Measurements from ENCODE around the gene PDXK. TPM values are rescaled to one million over a fixed set of nuclear protein-coding genes. Genes with fewer than 3 reads are reported as not detected.

Gene PDXK
- total and polyA plus RNA-seq, 2 of the 13 experiments (the other 11 are each of a cell fraction or from before 2014, with no cell fraction given) = 114 to 184 TPM

DNA sequence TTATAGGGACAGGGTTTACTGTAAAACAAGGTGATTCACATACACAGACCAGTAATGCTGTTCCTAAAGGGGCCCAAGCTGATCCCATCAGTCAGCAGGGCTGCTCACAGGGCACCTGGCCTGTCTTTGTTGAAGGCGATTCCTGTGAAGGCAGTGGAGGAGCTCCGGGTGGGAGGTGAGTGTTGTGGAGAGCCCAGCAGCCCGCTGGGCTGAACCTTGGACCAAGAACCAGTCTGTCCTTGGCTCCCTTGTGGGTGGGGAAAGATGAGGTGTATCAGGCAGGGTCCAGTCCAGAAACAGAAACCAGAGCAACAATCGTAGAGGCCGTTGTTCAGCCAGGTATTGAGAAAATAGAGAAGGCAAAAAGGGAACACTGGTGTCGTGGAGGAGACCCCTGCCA, 12.5 kb downstream of the PDXK start (continued):
- TF ChIP-seq, protein P1, sequence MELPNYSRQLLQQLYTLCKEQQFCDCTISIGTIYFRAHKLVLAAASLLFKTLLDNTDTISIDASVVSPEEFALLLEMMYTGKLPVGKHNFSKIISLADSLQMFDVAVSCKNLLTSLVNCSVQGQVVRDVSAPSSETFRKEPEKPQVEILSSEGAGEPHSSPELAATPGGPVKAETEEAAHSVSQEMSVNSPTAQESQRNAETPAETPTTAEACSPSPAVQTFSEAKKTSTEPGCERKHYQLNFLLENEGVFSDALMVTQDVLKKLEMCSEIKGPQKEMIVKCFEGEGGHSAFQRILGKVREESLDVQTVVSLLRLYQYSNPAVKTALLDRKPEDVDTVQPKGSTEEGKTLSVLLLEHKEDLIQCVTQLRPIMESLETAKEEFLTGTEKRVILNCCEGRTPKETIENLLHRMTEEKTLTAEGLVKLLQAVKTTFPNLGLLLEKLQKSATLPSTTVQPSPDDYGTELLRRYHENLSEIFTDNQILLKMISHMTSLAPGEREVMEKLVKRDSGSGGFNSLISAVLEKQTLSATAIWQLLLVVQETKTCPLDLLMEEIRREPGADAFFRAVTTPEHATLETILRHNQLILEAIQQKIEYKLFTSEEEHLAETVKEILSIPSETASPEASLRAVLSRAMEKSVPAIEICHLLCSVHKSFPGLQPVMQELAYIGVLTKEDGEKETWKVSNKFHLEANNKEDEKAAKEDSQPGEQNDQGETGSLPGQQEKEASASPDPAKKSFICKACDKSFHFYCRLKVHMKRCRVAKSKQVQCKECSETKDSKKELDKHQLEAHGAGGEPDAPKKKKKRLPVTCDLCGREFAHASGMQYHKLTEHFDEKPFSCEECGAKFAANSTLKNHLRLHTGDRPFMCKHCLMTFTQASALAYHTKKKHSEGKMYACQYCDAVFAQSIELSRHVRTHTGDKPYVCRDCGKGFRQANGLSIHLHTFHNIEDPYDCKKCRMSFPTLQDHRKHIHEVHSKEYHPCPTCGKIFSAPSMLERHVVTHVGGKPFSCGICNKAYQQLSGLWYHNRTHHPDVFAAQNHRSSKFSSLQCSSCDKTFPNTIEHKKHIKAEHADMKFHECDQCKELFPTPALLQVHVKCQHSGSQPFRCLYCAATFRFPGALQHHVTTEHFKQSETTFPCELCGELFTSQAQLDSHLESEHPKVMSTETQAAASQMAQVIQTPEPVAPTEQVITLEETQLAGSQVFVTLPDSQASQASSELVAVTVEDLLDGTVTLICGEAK (IDR thresholded peaks at IDR 0.05) = no peak
- TF ChIP-seq, protein P1 (CRISPR knock-in tag; IDR thresholded peaks at IDR 0.05) = peak; percentile 30; the same call in 1 of the 2 replicates
- TF ChIP-seq, protein P2, sequence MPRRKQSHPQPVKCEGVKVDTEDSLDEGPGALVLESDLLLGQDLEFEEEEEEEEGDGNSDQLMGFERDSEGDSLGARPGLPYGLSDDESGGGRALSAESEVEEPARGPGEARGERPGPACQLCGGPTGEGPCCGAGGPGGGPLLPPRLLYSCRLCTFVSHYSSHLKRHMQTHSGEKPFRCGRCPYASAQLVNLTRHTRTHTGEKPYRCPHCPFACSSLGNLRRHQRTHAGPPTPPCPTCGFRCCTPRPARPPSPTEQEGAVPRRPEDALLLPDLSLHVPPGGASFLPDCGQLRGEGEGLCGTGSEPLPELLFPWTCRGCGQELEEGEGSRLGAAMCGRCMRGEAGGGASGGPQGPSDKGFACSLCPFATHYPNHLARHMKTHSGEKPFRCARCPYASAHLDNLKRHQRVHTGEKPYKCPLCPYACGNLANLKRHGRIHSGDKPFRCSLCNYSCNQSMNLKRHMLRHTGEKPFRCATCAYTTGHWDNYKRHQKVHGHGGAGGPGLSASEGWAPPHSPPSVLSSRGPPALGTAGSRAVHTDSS (CRISPR knock-in tag; conservative IDR thresholded peaks at IDR 0.05) = no peak
- TF ChIP-seq BORCS8-MEF2B (CRISPR knock-in tag; IDR thresholded peaks at IDR 0.05) (no peak), KLF16 (CRISPR knock-in tag; IDR thresholded peaks at IDR 0.05) (no peak), PAF1 (CRISPR knock-in tag; IDR thresholded peaks at IDR 0.05) (no peak), ZNF781 (CRISPR knock-in tag; IDR thresholded peaks at IDR 0.05; ENCODE audit: borderline replicate concordance, not compliant biosample characterization) (no peak), ZNF292 (CRISPR knock-in tag; IDR thresholded peaks at IDR 0.05; ENCODE audit: borderline replicate concordance, low read depth) (peak; percentile 44; the same call in 1 of the 2 replicates), MTF1 (CRISPR knock-in tag; IDR thresholded peaks at IDR 0.05) (no peak), ATAD3A (CRISPR knock-in tag; IDR thresholded peaks at IDR 0.05) (no peak), BCL6 (CRISPR knock-in tag; IDR thresholded peaks at IDR 0.05) (peak; percentile 42), ZNF296 (CRISPR knock-in tag; conservative IDR thresholded peaks at IDR 0.05) (no peak)
- TF ChIP-seq, protein P3, sequence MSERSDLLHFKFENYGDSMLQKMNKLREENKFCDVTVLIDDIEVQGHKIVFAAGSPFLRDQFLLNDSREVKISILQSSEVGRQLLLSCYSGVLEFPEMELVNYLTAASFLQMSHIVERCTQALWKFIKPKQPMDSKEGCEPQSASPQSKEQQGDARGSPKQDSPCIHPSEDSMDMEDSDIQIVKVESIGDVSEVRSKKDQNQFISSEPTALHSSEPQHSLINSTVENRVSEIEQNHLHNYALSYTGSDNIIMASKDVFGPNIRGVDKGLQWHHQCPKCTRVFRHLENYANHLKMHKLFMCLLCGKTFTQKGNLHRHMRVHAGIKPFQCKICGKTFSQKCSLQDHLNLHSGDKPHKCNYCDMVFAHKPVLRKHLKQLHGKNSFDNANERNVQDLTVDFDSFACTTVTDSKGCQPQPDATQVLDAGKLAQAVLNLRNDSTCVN (CRISPR knock-in tag; IDR thresholded peaks at IDR 0.05; ENCODE audit: borderline replicate concordance) = no peak
- TF ChIP-seq, protein P4, sequence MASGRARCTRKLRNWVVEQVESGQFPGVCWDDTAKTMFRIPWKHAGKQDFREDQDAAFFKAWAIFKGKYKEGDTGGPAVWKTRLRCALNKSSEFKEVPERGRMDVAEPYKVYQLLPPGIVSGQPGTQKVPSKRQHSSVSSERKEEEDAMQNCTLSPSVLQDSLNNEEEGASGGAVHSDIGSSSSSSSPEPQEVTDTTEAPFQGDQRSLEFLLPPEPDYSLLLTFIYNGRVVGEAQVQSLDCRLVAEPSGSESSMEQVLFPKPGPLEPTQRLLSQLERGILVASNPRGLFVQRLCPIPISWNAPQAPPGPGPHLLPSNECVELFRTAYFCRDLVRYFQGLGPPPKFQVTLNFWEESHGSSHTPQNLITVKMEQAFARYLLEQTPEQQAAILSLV (CRISPR knock-in tag; IDR thresholded peaks at IDR 0.05; ENCODE audit: borderline replicate concordance) = no peak

Measured in HepG2 (cell line).